ENCODE data around the gene LRIT2. TPM values are rescaled to one million over a fixed set of nuclear protein-coding genes. Genes with fewer than 3 reads are reported as not detected.
"Not testable (repeated sequence)": the region's sequence is repeated elsewhere in the genome, so short reads cannot be mapped to it uniquely, and the experiment has no call there.

LRIT2 gene
- total RNA-seq, 2 donors from 2014 or later: 0.06 TPM; not detected in 1

DNA sequence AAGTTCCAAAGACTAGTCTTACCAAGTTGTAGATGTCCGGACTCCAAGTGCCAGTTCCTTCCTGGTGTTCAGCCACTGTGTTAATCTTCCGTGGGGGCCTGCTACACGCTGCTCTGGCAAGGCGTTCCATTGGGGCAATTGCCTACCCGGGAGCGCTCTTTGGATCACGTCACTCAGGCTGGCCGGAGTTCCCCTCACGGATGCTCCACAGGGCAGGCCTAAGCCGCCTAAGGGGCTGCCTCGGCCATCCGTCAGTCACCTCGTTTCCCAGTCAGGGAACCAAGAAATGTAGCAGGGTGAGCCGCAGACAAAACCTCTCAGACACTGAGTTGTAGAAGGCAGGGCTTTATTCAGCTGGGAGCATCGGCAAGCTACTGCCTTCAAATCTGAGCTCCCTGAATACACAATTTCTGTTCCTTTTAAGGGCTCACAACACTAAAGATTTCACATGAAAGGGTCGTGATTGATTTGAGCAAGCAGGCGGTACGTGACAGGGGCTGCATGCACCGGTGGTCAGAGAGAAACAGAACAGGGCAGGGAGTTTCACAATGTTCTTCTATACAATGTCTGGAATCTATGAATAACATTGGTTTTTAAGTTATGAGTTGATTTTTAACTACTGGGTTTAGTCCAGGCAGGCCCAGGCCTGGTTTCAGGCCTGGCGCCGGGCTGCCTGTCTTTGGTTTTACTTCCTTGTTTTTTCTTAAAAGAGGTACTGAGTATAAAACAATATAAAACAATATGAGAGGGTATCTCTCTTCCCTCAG lies 53.5 kb downstream of the LRIT2 start:
- intact Hi-C loops (cut with DNase I); ATAC-seq; DNase-seq: not testable (repeated sequence)

GRCh38 chr10:84171237-84171636 lies 54.1 kb downstream of the LRIT2 start:
- intact Hi-C loops (cut with DNase I); ATAC-seq; DNase-seq: not testable (repeated sequence)

Other genes starting within 250 kb of the LRIT2 start
- 100 to 1,000 TPM; 259 to 306 TPM for gene GHITM, start 86.0 kb downstream of the LRIT2 start, total RNA-seq
- gene GPR15LG, start 51.7 kb downstream of the LRIT2 start, total RNA-seq: not detected
- 1 to 10 TPM in 1 of 2 donors, under 1 TPM in 1; 0.68 to 1.2 TPM for gene CDHR1, start 31.0 kb downstream of the LRIT2 start, total RNA-seq
- not detected for gene LRIT1, start 16.0 kb upstream of the LRIT2 start, total RNA-seq
- gene RGR, start 19.5 kb upstream of the LRIT2 start, total RNA-seq: under 1 TPM in 1 of 2 donors, not detected in 1; 0.82 TPM
- gene CCSER2, start 103.0 kb upstream of the LRIT2 start, total RNA-seq: 100 to 1,000 TPM; 119 to 131 TPM